Activated gamma-delta T cell (primary cell): ENCODE measurements around the gene TPD52L2.
A peak's percentile ranks its signal among the peaks of the same experiment; 100 is the strongest.
"Not testable (repeated sequence)": the region's sequence is repeated elsewhere in the genome, so short reads cannot be mapped to it uniquely, and the experiment has no call there.

Source experiments
- DNase-seq: peaks from one replicate; lab custom pipeline; 2025; lab: John Stamatoyannopoulos, UW

TPD52L2 gene

DNA sequence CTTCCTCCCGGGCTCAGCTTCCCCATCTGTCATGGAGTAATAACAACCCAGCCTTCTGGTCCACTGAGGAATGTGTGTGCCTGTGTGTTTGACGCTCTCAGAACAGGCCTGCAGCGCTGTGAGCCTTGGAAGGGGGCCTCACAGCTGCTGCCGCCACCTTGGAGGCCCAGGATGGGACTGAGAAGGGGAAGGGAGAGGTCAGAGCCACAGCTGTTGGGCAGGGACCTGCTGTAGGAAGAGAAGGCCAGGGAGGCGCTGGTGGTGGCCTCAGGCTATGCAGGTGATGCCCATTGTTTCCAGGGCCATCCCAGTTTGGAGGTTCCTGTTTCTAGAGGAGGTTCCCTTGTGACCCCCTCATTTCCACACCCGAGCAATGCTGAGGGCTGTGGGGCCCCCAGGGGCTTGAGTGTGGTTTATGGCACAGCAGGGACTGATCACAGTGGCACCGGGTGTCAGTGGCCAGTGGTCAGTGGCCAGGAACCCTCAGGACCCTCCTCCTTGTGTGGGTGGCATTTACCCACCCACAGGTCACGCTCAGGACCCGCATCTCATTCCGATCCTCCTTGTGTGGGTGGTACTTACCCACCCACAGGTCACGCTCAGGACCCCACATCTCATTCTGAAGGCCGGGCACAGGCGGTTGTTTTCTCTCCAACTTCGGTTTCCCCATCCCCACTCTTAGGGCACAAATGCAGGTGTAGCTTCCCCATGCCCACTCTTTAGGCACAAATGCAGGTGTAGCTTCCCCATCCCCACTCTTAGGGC lies 14.0 kb downstream of the TPD52L2 start:
- DNase-seq, result no peak

DNA sequence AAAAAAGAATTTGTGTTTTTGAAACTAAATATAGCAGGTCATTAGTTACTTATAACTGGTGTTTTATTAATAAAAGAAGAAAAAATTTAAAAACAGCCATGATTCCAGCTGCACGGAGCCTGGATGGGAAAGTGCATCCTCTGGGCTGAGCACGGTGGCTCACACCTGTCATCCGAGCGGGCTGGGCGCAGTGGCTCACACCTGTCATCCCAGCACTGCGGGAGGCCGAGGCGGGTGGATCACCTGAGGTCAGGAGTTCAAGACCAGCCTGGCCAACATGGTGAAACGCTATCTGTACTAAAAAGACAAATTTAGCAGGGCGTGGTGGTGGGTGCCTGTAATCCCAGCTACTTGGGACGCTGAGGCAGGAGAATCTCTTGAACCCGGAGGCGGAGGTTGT lies 15.8 kb downstream of the TPD52L2 start:
- not testable (repeated sequence) for DNase-seq

DNA sequence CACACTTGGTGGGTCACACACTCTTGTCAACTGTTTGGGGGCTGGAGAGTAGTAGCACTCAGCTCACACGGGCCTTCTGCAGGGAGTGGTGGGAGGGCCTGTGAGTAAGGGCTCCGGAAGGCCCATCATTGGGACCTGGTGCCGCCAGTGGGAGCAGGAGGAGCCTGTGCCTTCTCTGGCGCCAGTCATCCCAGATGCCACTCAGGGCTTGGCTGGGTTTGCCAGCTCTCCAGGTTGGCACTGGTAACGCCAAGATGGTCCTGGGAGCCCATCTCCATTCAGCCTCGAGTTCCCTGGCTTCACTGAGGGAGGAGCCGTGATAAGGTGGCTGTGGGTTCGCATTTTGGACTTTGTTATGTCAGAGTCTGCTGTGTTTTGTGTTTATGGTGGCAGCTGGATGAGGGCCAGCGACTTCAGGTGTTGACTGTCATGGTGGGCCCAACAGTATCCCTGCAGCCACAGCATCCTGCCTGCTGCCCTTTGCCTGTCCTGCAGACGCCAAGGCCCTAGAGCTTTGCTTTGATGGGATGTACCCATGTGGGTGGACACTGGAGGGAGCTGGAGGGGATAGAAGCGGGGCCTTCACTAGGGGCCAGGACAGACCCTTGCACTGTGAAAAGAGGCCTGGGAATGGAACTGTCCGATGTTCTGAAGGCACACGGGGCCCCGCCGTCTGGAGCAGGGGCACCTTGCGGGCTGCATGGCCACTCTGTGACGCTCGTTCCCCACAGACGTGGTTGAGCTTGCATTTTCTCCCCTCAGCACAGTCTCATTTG lies 16.6 kb downstream of the TPD52L2 start:
- DNase-seq, result no peak

DNA sequence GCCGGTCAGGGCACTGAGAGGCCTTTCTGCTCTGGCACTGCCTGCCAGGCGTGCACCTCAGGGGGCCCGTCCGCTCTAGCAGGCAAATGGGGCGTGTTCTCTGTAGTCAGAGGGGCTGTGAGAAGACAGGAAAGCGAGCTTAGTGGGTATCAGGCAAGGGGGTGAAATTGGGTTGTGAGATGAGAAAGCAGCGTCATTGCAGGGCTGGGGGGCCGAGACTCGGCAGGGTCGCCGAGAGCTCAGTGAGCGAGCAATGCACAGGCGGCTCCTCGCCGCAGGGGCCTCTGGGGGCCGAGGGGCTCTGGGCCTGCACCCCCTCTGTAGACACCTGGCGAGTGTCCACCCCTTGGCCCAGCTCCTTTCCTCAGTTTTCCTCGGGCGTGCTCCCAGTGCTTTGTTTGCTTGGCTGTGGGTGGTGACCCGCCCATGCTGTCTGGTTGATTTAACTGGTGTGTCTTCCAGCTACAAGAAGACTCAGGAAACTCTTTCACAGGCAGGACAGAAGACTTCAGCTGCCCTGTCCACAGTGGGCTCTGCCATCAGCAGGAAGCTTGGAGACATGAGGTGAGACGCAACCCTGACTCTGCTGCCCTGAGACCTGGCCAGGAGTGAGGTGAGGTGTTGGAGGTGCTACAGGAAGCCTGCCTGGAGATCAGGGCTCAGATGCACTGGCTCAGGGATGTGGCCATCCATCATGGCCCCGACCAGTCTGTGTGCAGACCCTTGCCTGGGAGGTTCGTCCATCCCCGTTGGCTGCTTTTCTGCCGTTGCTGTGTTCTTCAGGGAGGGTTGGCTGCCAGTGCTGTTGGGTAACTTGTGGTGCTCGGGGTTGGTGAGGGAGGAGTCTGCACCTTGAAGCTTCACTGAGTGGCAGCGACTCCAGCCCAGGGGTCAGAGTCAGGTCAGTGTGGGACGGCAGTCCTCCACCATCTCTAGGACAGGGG lies 17.5 kb downstream of the TPD52L2 start:
- DNase-seq, result no peak

DNA sequence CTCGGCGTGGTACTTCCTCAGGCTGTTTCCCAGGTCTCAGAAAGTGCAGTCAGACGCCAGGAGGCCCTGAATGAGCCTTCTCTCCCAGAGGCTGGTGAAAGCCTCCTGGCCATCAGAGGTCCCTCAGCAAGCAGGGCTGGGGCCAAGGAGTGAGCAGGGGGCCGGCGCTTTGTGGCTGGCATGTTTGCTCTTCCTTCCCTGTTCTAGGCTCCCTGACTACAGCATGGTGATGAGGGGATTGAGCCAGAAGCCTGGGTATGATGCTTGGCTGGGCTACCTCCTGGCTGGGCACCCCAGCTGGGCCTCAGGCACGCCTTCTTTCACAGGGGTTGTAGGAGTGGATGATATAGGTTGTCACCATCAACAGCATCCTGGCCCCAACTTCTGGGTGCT lies 18.1 kb downstream of the TPD52L2 start:
- no peak for DNase-seq

DNA sequence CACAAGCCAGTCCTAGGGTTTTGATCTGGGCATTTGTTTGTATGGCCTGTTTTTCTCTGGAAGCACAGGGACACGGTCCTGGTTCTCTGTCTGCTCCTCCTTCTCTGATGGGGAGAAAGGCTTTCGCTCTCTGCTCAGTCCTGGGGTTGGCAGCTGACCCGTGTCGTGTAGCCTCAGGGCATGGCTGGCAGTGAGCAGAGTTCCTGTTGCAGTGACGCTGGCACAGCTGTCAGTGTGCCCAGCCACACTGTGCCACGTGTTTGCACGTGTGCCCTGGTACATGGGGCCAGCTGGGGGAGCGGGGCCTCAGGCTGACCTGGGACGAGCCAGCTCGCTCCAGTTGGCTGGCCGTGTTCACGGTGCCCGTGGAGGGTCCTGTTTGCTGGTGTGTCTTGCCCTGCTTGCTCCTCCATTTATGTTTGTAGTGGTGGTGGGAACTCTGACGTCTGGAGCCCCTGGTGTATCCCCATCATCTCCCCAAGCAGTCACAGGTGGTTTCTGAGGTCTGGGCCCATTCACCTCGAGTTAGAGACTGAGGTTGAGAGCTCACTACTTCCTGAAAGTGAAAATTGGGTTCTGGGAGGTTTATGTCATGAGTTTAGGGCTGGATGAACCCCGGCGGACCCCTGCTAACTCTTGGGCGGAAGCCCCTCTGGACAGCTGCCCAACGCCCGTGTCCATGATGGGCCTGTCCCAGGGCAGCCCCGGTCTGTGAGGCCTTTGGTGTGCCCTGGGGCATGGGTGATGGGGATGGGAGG lies 19.6 kb downstream of the TPD52L2 start:
- no peak for DNase-seq

DNA sequence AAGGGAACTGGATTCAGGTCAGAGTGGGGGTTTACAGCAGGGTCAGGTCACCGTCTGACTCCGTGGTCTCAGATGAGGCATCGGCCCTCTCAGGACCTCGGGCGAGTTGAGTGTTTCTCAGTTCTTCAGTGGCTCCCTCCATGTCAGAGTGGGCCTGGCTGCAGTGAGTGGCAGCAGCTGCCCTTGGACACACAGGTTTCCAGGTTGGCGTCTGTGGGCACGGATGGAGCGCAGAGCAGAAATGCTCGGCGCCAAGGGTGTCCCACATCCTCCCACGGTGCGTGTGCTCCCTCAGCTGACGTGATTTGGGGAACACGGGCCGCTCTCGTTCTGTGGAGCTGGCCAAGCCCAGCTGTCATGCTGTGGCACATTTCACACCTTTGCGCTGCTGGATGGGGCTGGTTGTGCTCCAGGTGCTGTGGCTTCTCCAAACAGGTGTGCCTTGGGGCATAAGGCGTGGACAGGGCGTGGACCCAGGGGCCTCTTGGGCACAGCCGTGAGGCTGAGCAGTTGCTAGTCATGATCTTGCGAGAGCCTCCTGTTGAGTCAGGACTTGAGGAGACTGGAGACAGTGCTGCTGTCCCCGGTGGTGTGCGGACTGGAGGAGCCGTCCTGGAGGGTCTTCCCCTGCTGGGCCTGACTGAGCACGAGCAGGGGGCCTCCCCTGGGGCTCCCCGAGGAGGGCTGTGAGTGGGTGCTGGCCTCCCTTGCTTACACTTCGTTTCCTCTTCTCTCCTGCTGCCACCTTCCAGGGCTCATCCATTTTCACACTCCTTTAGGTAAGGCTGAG lies 20.4 kb downstream of the TPD52L2 start:
- DNase-seq, result no peak

DNA sequence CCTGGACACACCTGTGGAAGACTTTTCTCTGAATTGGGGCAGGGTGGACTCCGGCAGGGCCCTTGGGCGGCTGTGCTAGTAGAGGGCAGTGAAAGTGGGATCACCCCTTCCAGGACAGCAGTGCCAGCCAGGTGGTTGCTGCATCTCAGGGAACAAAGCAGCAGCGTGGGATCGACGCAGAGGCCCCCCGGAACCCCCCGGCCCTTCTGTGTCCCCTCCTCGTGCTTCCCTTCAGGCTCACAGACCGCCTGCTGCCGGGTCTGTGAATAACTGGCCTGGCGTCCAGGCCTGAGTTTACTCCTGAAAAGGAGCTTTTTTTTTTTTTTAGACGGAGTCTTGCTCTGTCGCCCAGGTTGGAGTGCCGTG lies 21.0 kb downstream of the TPD52L2 start:
- no peak for DNase-seq

DNA sequence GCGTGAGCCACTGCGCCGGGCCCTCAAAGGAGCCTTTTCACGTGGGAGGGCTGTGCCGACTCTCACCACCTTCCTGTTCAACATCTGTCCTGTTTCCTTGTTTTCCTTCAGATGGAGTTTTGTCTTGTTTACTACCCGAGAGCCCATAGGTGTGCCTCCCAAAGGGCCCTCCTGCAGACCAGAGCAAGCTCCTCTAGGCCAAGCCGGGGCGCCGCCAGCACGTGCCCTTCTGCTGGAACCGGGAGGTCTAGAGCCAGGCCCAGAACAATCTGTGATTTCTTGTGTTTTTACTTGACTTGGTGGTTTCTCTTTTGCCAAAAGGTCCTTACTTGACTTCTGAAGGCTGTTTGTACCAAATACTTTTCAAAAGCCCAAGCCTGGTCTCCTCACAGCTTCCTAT lies 21.9 kb downstream of the TPD52L2 start:
- no peak for DNase-seq

DNA sequence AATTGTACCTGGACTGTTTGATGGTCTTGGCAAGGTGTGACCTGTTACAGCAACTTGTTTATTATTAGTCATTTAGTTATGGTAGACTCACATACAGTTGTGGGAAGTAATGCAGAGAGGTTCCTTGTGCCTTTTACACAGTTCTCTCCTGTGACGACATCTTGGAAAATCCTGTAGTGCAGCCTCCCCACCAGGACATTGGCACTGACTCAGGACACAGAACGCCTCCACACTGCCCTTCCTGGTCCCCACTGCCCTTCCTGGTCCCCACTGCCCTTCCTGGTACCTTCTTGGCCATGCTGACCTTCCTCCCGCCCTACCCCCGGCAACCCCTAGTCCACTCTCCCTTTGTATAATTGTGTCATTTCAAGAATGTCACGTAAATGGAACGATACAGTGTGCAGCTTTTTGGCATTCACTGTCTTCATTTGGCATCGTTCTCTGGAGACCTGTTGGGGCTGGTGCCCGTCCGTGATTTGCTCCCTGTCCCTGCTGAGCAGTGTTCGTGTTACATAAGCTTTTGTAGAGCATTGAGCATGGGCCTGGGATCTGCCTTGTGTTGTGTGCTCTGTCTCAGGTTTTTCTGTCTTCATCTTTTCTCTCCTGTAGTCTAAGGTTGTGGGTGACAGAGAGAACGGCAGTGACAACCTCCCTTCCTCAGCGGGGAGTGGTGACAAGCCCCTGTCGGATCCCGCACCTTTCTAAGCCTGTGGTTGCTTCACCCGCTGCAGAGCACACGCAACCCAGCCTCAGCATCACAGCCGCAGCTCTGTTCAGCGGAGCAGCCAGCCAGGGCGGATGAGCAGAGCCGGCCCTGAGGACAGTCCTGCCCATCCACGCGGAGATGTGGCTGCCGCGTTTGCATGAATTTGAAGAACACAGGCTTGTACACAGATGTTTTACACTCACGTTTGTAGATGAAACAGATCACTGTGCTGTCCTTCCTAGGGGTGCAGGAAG lies 24.5 kb downstream of the TPD52L2 start:
- no peak for DNase-seq

DNA sequence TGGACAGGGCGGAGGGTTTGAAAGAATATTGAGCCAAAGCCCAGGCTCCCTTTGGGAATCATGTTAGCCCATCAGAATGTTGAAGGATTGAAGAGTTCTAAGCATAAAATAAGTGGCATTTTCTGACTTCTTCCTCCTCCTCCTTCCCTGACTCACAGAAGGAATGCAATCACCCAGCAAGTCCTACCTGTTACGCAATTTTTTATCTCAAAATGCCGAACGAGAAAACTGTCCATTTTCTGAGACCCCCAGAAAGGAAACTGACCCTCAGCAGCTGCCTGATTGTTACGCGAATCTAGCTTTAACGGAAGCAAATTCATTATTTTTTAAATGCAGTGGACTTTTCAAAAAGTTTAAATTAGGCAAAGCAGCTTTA lies 25.1 kb downstream of the TPD52L2 start:
- no peak for DNase-seq

DNA sequence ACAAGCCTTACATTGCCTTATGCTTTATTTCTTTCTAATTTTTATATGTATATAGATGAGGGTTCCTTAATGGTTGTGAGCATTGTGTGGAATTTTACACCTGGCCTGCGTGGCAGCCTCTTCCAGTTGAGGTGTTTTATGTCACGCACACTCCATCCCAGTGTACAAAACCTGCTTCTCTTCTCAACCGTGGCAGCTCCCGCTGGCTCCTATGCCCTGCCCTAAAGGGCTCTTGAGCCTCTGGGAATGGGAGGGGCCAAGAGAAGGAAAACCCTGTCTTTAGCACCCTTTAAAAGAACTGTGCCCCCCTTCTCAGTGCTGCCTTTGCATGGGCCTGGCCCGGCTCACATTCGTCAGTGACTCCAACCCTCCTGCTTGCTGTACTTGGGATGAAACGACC lies 25.5 kb downstream of the TPD52L2 start:
- no peak for DNase-seq

DNA sequence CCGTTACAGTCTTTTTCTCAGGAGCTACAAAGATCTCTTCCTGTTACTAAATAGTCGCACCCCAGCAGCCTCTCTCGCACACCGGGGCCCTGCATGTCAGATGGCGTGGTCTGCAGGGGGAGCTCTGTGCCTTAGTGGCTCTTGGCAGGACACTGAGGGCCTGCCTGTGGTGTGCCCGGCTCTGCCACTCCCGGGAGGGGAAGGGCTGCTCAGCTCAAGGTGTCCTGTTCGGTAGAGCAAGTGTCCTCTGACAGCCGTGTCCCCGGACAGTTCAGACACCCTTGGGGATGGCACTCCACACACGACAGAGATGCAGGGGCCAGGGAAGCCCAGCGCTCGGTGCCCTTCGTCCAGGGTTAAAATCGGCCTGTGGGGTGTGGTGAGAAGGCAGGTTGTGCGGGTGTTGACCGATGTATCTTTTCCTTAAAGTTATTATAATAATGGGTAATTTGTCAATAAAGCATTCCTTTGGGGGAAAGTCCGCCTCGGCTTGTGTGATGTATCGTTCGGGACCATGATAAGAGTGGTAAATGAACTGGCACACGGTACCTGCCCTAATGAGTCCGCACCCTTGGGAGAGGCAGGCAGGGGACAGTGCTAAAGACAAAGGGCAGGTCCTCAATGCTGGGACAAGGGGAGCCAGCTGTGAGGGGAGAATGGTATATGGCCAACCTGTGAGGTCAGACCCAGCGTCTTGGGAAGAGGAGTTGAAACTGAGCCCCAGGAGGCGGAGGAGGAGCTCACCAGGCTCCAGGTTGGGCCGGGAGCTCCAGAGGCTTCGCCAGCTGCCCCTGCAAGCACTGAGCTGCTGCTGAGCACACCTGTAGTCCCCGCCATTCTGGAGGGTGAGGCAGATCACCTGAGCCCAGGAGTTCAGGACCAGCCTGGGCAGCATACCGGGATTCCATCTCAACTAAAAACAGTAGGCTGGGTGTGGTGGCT lies 26.3 kb downstream of the TPD52L2 start:
- DNase-seq, result no peak

DNA sequence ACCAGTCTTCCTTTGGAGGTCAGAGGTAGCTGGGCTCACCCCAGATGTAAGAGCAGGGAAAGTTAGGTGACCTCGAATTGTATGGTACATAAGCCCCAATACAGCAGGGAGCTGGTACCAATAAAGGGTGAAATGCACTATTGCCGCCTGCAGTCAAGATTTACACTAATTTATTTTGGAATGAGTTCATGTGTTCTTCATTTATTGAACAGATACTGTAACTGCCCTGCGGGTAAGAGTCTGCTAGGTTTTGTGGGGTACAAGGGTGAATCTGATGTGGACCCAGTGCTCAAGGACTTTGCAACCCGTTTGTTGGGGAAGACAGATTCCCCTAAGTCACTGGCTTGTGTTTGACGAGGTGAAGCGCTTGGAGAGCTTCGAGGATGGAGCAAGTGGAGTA lies 27.3 kb downstream of the TPD52L2 start:
- DNase-seq, result no peak

DNA sequence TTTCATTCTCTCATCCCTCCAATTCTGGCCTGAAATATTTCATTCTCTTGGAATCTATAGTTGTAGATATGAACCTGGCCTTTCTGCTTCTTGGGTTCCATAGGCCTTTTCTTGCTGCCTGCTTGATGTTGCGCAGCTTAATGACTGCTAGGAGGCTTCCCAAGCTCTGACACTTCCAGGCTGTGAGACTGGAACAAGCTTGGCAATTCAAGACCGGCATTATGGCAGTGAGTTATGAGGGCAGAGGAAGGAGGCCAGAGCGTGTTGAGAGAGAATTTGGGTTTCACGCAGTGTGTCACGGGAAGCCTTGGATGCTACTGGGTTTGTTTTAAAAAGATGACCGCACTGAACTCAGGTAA lies 28.9 kb downstream of the TPD52L2 start:
- DNase-seq, result no peak

DNA sequence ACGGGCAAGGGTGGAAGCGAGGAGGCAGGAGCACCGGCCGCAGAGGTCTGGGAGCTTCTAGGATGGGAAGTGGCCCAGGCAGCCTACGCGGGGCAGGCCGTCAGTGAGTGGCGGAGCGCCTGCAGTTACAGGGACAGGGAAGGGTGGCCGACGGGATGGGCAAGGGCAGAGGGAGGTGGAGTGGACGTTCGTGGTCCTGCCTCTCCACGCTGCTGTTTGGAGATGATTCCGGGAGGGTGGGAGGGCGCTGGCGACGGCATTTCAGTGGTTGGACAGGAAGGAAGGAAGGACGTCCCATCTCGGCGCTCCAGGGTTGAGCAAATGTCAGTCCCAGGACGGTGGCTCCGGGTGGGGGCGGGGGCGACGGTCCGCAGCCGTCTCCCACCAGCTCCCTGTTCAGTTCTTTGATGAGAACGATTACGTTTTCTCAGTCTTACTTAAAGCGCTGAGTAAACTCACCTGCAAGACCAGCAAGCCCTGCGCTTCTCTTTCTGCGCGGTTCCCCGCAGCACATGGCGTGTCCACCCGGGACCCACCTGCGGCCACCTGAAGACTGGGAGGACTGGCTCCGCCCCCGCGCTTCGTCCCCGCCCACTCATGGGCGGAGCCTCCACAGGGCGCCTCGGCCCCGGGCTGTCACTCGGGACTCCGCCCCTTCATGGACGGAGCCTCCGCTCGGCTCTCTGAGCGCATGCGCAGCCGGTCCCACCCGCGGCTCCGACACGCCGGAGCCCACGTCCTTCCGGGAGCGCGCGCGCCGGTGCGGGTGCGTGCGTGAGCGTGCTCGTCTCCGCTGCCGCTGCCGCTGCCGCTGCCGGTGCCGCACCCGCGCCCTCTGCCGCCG lies 29.5 kb downstream of the TPD52L2 start, which contains the start of gene DNAJC5:
TSS of gene DNAJC5 (plus strand) at position 769 of the 844 bp plus-strand sequence. CDS start 33,220 bp downstream, outside the sequence.
- peak; percentile 96 for DNase-seq

DNA sequence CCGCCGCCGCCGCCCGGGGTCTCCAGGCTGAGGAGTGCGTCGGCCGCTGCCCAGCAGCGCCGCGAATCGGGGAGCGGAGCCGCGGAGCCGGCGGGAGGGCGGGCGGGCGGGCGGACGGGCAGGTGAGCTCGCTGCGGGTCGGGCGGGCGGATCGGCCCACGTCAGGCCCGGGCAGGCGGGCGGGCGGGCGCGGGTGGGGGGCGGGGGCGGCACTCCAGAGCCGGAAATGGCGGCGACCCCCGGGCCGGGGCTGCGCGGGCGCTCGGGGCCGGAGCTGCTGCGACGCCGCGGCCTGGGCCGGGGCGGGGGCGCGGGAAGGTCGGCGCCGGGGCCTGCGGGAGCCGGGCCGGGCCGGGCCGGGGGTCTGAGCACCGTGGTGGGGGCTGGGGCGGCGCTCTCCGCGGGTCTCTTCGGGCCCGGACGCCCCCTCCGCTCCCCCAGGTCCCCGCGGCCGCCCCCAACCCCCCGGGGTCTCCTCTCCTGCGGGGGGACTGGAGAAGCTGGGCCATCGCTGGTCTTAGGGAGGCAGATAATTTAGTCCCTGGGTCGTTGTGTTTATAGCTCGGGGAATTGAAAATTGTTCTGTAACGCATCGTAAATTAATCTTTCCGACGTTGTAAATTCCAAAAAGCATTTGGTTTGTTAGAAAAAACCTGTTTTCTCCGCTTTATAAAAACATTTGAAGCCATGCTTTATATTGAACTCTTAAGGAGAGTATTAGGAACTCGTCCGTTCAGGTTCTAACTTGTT lies 30.3 kb downstream of the TPD52L2 start:
- DNase-seq, result no peak
